ENCODE results near the gene FGF3.

The FGF3 gene

DNA sequence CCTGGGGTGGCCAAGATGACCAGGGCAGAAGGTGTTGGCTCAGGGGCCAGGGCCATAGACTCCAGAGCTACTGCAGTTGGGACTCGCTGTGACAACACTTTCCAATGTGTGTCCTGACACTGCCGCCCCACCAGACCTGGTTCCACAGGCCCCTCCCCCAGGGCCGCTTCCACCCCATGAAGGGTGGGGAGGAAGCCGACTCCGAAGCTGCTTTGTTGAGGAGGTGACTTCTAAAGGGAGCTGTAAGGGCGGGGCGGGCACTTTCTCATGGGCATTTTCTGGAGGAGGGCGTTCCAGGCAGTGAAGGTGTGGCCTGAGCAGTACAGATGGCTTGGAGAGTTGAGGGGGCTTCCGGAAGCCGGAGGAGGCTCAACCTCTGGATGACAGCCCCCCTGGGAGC lies 6.3 kb downstream of the FGF3 start:
- H3K4me3 ChIP-seq (ENCODE audit: control insufficient read depth, low read depth, low read length), result no peak overlapping the region
- TF ChIP-seq, protein P1, sequence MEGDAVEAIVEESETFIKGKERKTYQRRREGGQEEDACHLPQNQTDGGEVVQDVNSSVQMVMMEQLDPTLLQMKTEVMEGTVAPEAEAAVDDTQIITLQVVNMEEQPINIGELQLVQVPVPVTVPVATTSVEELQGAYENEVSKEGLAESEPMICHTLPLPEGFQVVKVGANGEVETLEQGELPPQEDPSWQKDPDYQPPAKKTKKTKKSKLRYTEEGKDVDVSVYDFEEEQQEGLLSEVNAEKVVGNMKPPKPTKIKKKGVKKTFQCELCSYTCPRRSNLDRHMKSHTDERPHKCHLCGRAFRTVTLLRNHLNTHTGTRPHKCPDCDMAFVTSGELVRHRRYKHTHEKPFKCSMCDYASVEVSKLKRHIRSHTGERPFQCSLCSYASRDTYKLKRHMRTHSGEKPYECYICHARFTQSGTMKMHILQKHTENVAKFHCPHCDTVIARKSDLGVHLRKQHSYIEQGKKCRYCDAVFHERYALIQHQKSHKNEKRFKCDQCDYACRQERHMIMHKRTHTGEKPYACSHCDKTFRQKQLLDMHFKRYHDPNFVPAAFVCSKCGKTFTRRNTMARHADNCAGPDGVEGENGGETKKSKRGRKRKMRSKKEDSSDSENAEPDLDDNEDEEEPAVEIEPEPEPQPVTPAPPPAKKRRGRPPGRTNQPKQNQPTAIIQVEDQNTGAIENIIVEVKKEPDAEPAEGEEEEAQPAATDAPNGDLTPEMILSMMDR (conservative IDR thresholded peaks at IDR 0.05; ENCODE audit: control insufficient read depth, insufficient read depth, low read depth, low read length), result no peak
- DNase-seq (ENCODE audit: low read depth), result no peak

DNA sequence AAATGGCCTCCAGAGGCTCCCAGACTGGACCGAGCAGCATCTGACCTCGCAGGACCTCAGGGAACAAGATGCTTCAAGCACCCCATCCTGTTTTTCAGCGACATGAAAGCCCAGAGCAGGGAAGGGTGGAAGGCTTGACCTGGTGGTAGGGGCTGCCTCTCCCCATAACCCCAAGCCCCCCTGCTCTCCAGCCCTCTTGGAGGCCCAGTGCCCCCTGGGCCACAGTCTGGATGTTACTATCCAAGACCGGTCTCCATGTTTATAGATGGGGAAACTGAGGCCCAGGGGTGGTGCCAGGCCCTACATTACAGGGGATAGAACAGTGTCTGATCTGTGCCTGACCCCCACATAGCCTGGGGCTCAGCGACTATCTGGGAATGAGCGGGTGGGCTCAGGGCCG lies 7.0 kb downstream of the FGF3 start:
- TF ChIP-seq, protein P1 (conservative IDR thresholded peaks at IDR 0.05; ENCODE audit: control insufficient read depth, insufficient read depth, low read depth, low read length), result no peak
- no peak overlapping the region for H3K4me3 ChIP-seq (ENCODE audit: control insufficient read depth, low read depth, low read length)
- no peak for DNase-seq (ENCODE audit: low read depth)

DNA sequence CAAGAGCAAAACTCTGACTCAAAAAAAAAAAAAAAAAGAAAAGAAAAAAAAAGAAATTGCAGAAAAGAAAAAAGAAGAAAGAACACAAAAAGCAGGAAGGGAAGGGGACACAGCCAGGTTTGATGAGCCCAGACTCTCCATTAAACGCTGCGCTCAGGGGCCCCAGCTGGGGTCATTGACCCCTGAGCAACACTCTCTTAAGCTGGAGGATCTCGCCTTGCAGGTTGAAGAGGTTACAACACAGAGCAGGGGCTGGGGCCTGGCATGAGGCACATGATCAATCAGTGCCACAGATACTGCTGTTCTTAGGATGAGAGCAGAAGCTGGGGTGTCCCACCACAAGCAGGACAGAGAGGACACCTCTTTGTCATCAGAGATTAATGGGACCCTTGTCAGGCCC lies 7.8 kb downstream of the FGF3 start:
- TF ChIP-seq, protein P1 (conservative IDR thresholded peaks at IDR 0.05; ENCODE audit: control insufficient read depth, insufficient read depth, low read depth, low read length), result no peak
- DNase-seq (ENCODE audit: low read depth), result no peak
- no peak overlapping the region for H3K4me3 ChIP-seq (ENCODE audit: control insufficient read depth, low read depth, low read length)

DNA sequence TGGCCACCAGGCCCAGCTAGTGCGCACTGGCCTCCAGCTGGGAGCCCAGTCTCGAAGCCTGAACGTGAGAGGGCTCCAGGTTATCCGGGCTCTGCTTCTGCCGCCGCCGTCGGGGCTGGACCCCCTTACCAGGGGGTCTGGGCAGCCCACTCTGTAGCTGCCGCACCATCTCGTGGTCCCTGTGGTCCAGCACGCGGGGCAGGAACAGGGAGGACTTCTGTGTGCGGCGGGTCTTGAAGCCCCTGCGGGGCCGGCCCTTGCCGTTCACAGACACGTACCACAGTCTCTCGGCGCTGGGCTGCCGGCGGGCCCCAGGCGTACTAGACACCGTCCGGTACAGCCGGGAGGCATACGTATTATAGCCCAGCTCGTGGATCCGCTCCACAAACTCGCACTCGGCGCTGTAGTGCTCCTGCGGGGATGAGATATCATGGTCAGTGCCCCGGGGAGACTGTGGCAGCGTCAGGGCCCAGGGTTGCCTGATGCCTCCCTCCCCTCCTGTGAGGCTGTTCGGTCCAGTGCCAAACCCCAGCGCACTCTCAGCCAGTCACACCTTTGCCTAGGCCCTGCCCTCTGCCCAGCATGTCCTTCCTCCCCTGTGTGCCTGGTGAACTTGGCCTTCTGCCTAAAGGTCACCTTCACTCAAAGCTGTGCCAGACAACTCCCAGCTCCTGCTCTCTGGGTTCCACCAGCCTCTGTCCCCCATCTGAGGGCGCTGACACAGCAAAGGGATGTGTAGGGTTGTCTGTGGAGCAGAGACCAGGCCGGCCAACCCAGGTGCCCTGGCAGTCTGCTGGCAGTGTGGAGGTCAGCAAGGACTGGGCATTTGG lies 8.7 kb downstream of the FGF3 start:
- TF ChIP-seq, protein P1 (conservative IDR thresholded peaks at IDR 0.05; ENCODE audit: control insufficient read depth, insufficient read depth, low read depth, low read length), result no peak
- DNase-seq (ENCODE audit: low read depth), result no peak
- no peak overlapping the region for H3K4me3 ChIP-seq (ENCODE audit: control insufficient read depth, low read depth, low read length)

DNA sequence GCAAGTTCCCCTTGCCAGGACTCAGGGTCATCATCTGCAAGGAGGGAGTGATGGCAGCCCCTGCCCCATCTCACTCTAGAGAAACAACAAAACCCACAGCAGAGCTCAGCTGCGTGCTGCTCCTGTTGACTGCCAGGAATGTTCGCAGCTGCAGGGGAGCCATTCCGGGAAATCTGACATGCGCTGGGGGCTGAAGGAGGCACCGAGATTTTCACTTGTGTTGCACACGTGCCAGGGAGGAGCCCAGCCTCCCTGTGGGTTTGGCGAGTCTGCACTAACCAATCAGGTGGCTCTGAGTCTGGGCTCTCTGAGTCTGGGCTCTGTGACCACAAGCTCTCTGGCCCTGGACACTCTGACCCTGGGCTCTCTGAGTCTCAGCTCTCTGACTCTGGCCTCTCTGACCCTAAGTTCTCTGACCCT lies 10.5 kb downstream of the FGF3 start:
- H3K4me3 ChIP-seq (ENCODE audit: control insufficient read depth, low read depth, low read length), result no peak overlapping the region
- DNase-seq (ENCODE audit: low read depth), result peak; percentile 6
- TF ChIP-seq, protein P1 (conservative IDR thresholded peaks at IDR 0.05; ENCODE audit: control insufficient read depth, insufficient read depth, low read depth, low read length), result no peak

DNA sequence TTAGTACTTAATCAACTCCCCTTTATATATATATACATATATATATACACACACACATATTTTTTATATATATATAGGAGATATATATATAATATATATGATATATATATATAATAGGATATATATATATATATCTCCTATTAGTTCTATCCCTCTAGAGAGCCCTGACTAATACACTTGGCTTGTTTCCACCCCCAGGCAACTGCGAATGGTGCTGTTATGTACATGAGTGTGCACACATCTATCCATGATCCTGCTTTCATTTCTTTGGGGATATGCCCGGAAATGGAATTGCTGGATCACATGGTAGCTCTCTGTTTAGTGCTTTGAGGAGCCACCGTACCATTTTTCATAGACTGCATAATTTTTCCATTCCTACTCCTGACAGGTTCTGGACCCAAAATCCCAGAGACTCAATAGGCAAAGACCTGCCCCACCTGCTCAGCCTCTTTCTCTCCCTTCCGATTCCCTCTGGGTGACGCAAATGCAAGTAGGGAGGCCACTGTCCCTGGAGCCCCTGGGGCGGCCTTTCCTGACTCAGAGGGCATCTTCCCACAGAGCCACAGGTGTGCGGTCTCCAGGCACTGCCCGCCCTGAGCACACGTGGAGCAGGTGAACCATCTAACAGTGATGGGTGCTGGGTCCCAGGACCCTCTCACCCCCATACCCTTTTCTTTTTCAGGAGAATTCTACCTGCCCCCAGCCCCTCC lies 12.0 kb downstream of the FGF3 start:
- H3K4me3 ChIP-seq (ENCODE audit: control insufficient read depth, low read depth, low read length), result no peak overlapping the region
- TF ChIP-seq, protein P1 (conservative IDR thresholded peaks at IDR 0.05; ENCODE audit: control insufficient read depth, insufficient read depth, low read depth, low read length), result no peak
- peak; percentile 21 for DNase-seq (ENCODE audit: low read depth)
